GM18858 (cell line): ENCODE measurements around the gene FAM117B.
"Not testable (repeated sequence)": the region's sequence is repeated elsewhere in the genome, so short reads cannot be mapped to it uniquely, and the experiment has no call there.

ENCODE experiments used
- ATAC-seq: cut with Tn5 transposase; IDR thresholded peaks from one replicate; pipeline ENCODE4 v1.9.1; 2021; ENCODE audit not compliant: unreplicated experiment

The FAM117B gene

GRCh38 chr2:202807431-202808138 is 172.8 kb downstream of the FAM117B start:
- ATAC-seq: not testable (repeated sequence)

GRCh38 chr2:202808754-202809153 is 174.0 kb downstream of the FAM117B start:
- ATAC-seq: no peak

DNA sequence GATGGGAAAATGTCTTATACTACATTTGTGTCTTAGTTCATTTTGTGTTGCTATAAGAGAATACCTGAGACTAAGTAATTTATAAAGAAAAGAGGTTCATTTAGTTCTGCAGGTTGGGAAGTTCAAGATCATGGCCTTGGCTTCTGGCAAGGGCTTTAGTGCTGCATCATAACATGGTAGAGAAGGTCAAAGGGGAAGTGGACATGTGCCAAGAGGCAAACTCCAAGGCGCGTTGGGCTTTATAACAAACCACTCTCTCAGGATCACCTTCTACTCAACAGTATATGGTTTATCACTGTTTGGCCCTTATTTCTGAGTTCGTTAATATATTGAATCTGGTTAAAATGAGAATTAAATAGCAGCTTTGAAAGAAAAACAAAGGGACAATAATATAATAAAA is 178.6 kb downstream of the FAM117B start:
- ATAC-seq: no peak

GRCh38 chr2:202814226-202814625 is 179.5 kb downstream of the FAM117B start:
- ATAC-seq: no peak

DNA sequence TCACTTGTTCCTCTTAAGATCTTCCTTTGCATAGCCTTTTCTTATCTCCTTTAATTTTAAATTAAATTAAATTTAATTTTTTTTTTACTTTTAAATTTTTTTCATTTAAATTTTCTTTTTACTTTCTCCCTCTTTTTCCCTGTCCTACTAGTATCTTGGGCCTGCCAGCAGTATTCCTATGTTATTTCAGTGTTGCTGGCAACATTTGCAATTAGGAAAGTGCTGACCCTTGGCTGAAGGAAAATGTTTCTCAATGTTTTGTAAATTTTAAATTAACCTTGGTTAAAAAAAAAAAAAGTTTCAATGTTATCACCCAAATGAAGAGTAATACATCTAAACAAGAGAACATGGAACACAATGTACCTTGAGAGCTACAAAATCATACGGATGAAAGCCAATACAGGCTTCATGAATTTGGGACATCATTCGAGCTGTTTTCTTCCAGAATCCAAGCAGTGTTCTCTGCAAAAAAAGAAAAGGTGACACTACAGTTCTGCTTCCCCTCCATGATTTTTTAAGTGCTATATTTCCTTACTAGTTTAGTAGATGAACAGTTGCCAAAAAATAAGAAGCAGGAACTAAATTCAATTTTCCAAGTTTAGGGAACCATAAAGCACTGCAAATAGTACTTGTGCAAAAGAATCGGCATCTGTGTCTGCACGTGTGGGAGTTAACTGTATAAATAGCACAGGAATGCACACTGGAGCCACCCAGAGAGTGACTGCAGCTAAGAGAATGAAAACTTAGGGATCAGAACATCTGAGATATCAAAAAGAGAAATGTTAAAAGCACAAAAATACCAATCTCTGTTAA is 181.0 kb downstream of the FAM117B start:
- ATAC-seq: no peak

DNA sequence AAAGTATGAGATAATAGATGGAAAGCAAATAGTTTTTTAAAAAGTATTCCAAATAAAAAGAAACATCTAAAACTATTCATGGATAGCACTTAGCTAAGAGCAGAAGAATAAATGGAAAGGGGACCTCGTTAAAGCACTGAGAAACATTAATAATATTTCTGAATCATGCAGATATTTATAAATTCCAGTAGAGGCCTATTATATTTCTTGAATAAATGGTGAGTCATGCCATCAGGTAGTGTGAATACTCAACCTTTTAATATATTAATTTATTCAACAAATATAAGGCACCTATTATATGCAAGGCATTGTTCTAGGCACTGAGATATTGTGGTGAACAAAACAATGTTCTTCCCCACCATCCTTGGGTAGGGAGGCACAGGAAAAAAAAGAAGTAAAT is 183.0 kb downstream of the FAM117B start:
- no peak for ATAC-seq

DNA sequence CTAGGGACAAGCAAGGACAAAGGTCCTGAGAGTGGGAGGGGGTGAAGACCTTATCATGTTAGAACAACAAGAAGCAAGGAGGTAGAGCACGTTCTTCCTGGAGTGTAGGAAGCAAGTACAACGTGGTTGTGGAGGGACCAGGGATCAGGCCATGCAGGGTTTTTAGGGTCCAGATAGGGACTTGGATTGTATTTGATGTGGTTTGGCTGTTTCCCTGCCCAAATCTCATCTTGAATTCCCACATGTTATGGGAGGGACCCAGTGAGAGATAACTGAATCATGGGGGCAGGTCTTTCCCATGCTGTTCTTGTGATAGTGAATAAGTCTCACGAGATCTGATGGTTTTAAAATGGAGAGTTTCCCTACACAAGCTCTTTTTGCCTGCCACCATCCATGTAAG is 183.6 kb downstream of the FAM117B start:
- ATAC-seq: no peak
